Stimulated activated CD8-positive, alpha-beta memory T cell treated with anti-CD3 and anti-CD28 coated beads, Interleukin-15, amount 100 ng/mL, for 1 hour (primary cell): ENCODE results near the gene AEBP2.
"Not testable (repeated sequence)": the region's sequence is repeated elsewhere in the genome, so short reads cannot be mapped to it uniquely, and the experiment has no call there.

Experiments
- DNase-seq: peaks from one replicate; pipeline ENCODE4 v3.0.0-alpha.2; 2020; ENCODE audit warnings: low read depth

Gene AEBP2

DNA sequence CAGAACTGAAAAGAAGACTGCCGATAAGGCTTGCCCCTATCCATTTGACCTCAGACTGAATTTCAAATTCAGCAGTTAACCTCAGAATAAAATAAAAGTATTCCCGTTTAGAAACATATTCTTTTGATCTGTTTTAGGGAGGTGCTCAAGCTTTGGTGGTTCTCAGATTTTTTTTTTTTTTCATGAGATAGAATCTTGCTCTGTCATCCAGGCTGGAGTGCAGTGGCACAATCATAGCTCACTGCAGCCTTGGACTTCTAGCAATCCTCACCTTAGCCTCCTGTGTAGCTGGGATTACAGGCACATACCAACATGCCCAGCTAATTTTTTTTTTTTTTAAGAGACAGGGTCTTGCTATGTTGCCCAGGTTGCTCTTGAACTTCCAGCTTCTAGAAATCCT, 15.5 kb downstream of the AEBP2 start:
- no peak for DNase-seq

DNA sequence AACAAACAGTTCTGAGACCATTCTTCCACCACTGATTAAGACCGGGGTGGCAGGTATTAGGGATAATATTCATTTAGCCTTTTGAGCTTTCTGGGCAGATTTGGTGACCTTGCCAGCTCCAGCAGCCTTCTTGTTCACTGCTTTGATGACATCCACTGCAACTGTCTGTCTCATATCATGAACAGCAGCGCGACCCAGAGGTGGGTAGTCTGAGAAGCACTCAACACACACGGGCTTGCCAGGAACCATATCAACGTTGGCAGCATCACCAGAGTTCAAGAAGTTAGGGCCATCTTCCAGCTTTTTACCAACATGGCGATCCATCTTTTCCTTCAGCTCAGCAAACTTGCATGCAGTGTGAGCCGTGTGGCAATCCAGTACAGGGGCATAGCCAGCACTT, 16.9 kb downstream of the AEBP2 start:
- no peak for DNase-seq

DNA sequence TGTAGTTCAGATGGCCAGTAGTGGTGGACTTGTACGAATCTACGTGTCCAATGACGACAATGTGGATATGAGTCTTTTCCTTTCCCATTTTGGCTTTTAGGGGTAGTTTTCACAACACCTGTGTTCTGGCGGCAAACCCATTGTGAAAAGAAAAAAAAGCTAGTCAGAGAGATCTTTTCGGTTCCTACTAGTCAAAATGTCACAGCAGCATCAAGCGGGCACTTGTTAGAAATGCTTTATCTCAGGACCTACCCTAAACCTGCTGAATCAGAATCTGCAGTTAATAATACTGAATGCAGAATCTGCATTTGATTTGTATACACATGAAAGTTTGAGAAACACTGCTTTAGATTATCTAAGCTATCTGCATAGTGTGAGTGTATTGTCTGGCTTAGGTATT, 18.3 kb downstream of the AEBP2 start:
- no peak for DNase-seq

DNA sequence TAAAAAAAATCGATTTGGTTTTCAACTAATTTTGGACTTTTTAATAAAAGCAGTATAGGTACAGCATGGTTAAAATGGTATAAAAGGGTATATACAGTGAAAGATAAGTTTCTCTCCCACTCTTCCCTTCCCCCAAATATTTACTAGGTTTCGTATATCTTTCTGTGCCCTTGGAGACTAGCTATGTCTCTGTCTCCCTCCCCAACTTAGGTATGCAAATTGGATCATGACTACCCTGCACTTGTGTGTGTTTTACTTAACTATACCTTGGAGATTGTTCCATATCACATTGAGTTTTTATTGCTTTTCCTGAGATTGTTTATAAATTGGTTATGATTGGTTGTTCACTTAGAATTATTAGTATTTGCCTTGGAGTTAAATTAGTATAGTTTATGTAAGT, 19.4 kb downstream of the AEBP2 start:
- no peak for DNase-seq

DNA sequence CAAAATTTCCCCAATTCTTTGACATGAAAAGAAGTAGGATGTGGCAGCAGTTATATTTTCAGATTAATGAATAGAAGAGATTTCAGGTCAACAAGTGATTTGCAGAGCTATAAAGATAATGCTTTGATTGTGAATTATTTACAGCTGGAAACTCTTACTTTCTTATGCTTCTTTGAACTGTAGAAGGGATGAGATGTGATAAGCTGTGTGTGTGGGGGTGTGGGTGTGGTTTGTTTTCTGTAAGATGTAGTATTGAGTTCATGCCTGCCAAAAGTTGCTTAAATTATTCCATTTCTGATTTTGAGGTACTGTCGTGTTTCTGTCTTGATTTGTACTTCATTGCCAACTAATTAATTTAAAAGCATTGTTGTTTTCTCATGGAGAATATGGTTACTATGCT, 22.7 kb downstream of the AEBP2 start:
- no peak for DNase-seq

DNA sequence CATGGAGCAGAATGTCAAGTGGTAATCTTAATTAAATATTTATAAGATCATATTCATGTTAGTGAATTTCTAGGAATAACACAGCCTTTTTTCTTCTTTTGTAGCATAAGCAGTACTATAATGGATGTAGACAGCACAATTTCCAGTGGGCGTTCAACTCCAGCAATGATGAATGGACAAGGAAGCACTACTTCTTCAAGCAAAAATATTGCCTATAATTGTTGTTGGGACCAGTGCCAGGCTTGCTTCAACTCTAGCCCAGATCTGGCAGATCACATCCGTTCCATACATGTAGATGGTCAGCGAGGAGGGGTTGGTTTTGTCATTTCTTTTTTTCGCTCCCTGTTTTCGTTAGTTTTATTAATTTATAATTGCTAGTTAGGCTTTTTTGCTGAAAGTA, 23.1 kb downstream of the AEBP2 start:
- DNase-seq, result no peak

DNA sequence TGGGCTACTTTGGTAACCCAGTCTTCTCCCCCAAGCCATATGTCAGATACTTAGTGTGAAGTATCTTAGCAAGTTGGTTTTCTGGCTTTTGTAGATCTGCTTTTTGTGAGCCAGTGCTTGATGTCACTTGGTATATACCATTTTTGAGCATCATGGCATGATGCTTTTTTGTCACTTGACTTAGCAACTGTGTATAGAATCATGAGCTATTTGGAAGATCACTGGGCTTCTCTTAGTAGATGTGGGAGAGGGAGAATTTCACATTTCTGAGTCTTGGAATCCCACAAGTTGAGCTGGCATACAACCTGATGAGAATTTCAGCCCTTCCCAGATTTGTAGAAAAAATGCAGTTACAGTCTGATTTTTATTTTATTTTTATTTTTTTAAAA, 24.9 kb downstream of the AEBP2 start:
- DNase-seq, result no peak

DNA sequence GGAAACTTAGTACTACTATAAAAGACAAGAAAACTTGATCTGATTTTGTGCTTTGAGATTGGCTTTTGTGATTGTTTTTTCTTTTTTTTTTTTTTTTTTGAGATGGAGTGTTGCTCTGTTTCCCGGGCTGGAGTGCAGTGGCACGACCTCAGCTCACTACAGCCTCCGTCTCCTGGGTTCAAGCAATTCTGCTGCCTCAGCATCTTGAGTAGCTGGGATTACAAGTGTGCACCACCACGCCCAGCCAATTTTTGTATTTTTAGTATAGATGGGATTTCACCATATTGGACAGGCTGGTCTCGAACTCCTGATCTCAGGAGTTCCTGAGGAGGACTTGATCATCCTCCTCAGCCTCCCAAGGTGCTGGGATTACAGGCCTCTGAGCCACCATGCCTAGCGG, 26.4 kb downstream of the AEBP2 start:
- DNase-seq, result no peak

DNA sequence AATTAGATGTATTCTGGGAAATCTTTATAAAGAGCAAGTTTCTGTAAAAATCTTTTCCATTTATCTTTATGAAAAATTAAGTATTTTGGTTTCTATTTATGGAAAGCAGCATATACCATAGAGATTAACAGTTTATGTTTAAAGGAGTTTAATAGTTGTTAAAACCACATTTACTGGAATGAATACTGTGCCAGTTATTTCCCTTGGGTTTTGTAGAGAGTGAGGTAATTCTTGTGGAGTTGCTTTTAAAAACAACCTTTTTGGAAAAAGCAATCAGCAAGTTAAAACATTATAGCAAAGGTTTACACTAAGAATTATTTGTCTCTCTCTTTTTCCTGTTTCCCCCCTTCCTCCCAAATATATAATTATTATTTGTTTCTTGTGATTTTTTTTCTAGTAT, 34.9 kb downstream of the AEBP2 start:
- no peak for DNase-seq

DNA sequence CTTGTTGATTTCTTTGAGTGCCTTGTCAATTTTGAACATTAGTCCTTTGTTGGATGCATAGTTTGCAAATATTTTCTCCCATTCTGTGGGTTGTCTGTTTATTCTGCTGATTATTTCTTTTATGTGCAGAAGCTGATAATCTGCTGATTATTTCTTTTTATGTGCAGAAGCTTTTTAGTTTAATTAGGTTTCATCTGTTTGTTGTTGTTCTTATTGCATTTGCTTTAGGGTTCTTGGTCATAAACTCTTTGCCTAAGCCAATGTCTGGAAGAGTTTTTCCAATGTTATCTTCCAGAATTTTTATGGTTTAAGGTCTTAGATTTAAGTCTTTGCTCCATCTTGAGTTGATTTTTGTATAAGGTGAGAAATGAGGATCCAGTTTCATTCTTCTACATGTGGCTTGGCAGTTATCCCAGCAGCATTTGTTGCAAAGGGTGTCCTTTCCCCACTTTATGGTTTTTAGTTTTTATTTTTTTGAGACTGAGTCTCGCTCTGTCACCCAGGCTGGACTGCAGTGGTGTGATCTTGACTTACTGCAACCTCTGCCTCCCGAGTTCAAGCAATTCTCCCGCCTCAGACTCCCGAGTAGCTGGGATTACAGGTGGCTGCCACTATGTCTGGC, 36.7 kb downstream of the AEBP2 start:
- not testable (repeated sequence) for DNase-seq

DNA sequence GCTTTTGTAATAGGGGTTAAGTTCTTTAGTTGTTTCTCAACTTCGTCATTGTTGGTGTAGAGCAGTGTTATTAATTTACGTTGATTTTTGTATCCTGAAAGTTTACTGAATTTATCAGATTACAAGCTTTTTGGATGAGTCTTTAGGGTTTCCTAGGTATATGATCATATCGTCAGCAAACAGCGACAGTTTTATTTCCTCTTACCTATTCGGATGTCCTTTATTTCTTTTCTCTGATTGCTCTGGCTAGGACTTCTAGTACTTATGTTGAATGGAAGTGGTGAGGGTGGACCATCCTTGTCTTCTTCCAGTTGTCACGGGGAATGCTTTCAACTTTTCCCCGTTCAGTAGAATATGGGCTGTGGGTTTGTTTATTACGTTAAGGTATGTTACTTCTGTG, 37.8 kb downstream of the AEBP2 start:
- DNase-seq, result no peak

DNA sequence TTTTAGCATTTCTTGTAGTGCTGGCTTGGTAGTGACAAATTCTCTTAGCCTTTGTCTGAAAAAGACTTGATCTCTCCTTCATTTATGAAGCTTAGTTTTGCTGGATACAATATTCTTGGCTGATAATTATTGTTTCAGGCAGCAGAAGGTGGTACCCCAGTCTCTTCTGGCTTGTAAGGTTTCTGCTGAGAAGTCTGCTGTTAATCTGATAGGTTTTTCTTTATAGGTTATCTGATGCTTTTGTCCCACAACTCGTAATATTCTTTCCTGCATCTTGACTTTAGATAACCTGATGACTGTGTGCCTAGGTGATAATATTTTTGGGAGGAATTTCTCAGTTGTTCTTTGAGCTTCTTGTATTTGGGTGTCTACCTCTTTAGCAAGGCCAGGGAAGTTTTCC, 41.2 kb downstream of the AEBP2 start:
- no peak for DNase-seq

DNA sequence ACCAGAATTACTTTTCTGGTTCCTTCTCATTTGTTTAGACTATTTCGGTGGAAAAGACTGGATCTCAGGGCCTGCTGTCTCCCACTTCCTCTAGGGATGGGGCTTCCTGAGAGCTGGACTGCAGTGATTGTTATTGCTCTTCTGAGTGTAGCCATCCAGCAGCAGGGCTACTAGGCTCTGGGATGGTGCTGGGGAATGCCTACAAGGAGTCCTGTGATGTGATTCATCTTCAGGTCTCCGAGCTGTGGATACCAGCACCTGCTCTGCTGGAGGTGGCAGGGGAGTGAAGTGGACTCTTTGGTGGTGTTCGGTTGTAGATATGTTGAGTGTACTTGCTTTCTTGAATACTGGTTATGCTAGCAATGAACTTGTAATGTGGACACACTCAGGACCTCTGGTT, 42.7 kb downstream of the AEBP2 start:
- no peak for DNase-seq

DNA sequence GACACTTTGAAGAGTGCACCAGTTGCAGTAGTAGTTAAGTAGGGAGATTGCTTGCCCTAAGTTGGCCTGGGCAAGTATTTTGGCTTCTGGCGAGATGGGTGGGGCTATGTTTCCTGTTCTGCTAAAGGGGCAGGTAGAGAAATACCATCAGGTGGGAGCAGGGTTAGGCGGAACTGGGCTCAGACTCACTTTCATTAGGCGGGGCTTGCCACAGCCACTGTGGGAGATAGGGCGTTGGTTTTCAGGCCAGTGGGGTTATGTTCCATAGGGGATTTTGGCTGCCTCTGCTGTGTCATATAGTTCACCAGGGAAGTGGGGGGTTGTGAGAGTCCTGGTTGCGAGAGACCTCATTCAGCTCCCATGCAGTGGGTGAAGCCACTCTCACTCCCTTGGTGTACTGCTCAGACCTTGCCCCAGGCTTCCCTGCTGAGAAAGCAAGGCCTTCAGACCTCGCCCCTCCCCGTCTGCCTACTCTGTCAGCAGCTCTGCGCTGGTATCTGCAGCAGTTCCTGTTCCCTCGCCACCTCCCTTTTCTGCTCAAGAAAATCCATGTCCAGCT, 43.3 kb downstream of the AEBP2 start:
- peak; percentile 7 for DNase-seq

DNA sequence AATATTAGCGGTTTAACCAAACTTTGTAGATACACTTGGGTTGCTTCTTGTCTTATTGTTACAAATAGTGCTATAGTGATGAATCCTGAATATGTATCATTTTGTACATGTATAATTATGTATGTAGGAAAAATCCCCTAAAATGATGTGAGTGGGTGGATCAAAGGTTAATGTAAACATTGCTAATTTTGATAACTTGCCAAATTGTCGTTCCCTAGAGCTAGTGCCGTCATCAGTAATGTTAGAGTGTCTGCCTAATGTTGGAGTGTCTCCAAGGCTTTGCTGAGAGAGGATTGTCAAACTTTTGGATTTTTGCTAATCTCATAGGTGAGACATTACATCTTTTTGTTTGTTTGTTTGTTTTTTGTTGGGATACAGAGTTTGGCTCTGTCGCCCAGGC, 44.4 kb downstream of the AEBP2 start:
- DNase-seq, result no peak

DNA sequence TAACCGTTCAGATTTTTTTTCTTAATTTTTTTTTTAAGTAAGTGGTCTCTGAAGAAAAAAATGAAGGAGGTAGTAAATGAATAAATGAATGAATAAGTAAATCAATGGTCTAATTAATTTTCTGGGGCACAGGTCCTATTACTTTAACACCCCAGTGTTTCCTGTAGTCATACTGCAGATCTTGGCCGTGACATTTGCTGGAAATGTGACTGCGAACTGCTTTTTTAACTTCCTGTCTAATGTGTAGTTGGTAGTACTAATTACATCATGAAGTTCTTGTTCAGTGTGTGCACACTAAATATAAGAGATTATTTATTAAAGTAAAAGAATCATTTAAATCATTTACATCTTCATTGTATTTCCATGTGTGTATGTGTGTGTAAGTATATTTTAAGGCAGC, 45.4 kb downstream of the AEBP2 start:
- DNase-seq, result no peak

DNA sequence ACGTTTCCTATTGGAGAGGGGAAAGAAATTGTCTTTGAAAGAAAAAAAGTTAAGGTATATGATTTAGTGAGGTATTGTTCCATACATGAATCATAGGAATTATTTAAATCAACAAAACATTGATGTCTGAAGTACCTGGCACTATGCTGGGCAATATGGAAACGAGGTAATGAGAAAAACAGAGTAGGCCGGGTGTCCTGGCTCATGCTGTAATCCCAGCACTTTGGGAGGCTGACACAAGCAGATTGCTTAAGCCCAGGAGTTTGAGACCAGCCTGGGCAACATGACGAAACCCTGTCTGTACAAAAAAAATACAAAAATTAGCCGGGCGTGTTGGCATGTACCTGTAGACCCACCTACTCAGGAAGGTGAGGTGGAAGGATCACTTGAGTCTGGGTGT, 45.9 kb downstream of the AEBP2 start:
- no peak for DNase-seq

DNA sequence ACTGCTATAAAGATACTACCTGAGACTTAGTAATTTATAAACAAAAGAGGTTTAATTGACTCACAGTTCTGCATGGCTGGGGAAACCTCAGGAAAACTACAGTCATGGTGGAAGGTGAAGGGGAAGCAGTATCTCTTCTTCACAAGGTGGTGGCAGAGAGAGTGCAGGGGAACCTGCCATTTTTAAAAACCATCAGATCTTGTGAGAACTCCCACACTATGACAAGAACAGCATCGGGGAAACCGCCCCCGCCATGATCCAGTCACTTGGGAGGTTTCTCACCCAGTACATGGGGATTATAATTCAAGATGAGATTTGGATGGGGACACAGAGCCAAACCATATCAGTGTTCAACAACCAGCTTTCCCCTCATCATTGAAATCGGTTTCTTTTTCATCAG, 49.9 kb downstream of the AEBP2 start:
- DNase-seq, result no peak

DNA sequence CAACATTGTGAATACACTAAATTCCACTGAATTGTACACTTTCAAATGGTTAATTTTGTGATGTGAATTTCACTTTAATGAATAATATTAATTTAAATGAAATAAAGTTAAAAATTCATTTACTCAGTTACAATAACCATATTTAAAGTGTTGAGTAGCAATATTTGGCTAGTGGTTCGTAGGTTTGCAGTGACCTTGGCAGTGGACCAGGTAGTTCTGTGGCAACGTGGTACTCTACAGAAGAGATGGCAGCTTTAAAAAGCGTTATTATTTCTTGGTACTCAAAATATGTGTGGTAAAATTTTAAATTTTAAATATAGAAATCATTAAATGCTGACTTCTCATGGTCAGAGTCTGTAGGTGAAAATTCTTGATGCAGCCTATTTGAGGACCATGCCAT, 51.6 kb downstream of the AEBP2 start:
- no peak for DNase-seq

DNA sequence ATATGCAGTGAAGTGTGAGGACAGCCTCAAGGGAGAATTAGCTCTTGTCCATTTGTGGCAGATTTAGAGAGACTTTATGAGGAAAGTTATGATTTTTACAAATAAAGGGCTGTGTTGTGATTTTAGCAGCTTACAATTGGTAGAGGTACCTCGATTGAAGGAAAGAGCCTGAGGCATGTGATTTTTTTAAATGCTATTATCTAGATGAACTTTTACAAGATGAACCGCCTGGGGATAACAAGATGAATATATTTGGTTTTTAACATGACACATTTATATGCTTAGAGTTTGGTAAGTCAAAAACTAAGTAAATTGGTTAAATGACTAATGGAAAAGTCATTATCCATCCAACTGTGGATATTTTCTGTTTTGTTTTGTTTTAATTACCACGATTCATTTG, 52.6 kb downstream of the AEBP2 start:
- no peak for DNase-seq

DNA sequence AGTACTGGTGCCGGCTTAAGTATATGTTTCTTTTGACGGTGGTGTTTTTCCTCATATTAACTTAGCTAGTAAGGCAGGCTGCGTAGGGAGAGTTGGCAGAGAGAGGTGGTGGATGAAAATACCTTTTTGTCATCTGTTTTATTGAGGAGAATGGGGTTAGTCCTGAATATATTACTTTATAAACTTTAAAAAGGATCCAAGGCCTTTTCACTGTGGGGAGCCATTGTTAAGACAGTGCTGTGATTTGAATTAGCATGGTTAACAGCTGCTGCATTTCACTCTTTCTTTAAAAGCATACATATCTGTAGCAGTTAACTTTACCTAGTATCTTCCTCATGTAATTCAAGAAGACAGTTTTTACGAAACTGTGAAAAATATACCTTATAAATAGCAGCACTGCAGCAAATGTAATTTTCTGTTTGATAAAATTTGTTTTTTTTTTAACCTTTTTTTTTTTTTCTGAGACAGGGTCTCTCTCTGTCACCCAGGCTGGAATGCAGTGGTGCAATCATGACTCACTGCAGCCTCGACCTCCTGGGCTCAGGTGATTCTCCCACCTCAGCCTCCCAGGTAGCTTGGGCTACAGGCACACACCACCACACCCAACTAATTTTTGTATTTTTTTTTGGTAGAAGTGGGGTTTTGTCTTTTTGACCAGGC, 57.1 kb downstream of the AEBP2 start:
- no peak for DNase-seq

DNA sequence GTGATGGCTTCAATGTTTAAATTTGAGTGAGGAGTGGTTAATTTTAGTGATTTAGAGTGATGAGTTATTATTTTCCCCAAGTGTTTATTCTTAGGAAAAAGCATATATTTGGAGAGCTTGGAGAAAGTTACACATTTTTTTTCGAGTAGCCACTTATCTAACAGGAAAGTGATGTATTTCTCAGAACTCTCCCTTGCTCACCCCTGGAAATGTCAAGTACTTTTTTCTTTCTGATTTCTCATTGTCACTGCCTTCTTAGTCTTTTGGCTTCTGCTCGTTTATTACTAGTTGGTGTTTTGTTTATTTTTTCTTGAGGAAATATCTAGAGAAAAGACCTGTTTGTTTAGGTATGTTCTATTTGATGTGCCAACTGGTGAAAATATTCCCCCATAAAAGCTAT, 58.8 kb downstream of the AEBP2 start:
- no peak for DNase-seq

DNA sequence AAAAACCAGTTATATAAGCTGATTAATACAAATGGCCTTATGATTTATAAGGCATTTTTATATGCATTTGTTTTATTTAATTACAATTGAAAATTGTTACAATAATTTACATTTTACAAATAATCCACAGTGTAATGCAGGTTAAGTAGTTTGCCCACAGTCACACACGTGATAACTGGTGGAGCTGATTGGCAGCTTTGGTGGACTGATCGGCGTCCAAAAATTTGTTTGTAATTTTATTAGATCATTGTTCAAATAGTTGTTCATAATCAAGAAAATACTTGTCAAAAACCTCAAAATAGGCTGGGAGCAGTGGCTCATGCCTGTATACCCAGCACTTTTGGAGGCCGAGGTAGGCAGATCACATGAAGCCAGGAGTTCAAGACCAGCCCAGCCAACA, 59.7 kb downstream of the AEBP2 start:
- DNase-seq, result no peak

DNA sequence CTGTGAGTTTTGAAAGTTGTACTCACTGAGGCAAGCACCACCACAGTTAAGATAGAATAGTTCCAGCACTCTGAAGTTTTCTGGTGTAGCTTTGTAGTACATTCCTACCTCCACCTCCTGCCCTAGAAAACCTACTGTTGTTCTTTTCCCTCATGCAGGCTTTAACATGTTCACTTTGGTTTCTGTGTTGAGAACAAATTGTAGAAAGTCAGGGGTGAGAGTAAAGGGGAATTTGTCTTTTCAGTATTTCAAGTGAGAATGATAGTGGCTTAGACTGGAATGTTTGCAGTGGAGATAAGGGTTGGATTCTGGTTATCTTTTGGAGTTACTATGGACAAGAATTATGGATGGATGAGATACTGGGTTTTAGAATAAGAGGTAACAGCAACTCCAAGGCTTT, 67.2 kb downstream of the AEBP2 start:
- no peak for DNase-seq
